Fibroblast of villous mesenchyme (primary cell): Measurements from ENCODE around the gene KCTD19. TPM values are rescaled to one million over a fixed set of nuclear protein-coding genes. Genes with fewer than 3 reads are reported as not detected.
A peak's percentile ranks its signal among the peaks of the same experiment; 100 is the strongest.
"Not testable (repeated sequence)": the region's sequence is repeated elsewhere in the genome, so short reads cannot be mapped to it uniquely, and the experiment has no call there.

Source experiments
- DNase-seq: peaks from one replicate; pipeline ENCODE4 v3.0.0-alpha.2; 2010; ENCODE audit warnings: low read depth
- H3K4me3 ChIP-seq: 2 replicates; pipeline ENCODE4 v1.5.1; 2011; ENCODE audit warnings: low read depth, mild to moderate bottlenecking, low read length
- CTCF ChIP-seq: IDR thresholded peaks from 2 replicates; pipeline ENCODE4 v1.5.1; 2012; ENCODE audit warnings: low read depth, mild to moderate bottlenecking, low read length; ENCODE audit not compliant: insufficient read depth
- total RNA-seq: library from RNA; depleted of rRNA; stranded (reverse); fragments of >200 nt; gene quantifications from 2 replicates; pipeline ENCODE4 v1.2.3, GENCODE V29; 2012

KCTD19 gene
- under 0.01 TPM in 1 of 2 replicates, not detected in the other for total RNA-seq

GRCh38 chr16:67326472-67327309 is at the start of gene KCTD19, which contains the start of gene LRRC36:
Gene KCTD19 (minus strand): TSS chr16:67326741. CDS start chr16:67326707, 34 bp downstream.
Gene LRRC36 (plus strand): TSS chr16:67326815. CDS start chr16:67326863, 48 bp downstream.
- peak; percentile 50 for TF ChIP-seq CTCF

GRCh38 chr16:67376012-67376411 is 49.5 kb upstream of the KCTD19 start:
- H3K4me3 ChIP-seq, DNase-seq: not testable (repeated sequence)

More at GRCh38 chr16:67326472-67327309, at the start of gene KCTD19, which contains the start of gene LRRC36:
- H3K4me3 ChIP-seq, result peak within 1 kb of the TSS; percentile 63
- DNase-seq, result peak; percentile 37

- DNase-seq, result peak; percentile 41
- TF ChIP-seq CTCF, result peak; percentile 49
- no peak overlapping the region for H3K4me3 ChIP-seq
These were observed 46.1 kb upstream of the KCTD19 start for GRCh38 chr16:67372664-67373063.

GRCh38 chr16:67370661-67371060 is 44.1 kb upstream of the KCTD19 start:
- no peak for DNase-seq
- TF ChIP-seq CTCF, result no peak
- no peak overlapping the region for H3K4me3 ChIP-seq

GRCh38 chr16:67364600-67365235 is 38.2 kb upstream of the KCTD19 start:
- H3K4me3 ChIP-seq, result no peak overlapping the region
- DNase-seq, result no peak
- TF ChIP-seq CTCF, result no peak

GRCh38 chr16:67361038-67361437 is 34.5 kb upstream of the KCTD19 start:
- no peak overlapping the region for H3K4me3 ChIP-seq
- TF ChIP-seq CTCF, result no peak
- DNase-seq, result no peak

GRCh38 chr16:67359540-67360269 is 33.2 kb upstream of the KCTD19 start:
- not testable (repeated sequence) for DNase-seq, H3K4me3 ChIP-seq
